WTC11 (cell line): ENCODE results near the gene TMEM116. TPM values are rescaled to one million over a fixed set of nuclear protein-coding genes. Genes with fewer than 3 reads are reported as not detected.
A peak's percentile ranks its signal among the peaks of the same experiment; 100 is the strongest.

ENCODE experiments used
- ATAC-seq: fragments of 200-7000 bp; cut with Tn5 transposase; 2 replicates; pipeline ENCODE4 v1.10.0; 2021; ENCODE audit warnings: mild to moderate bottlenecking, moderate library complexity
- CTCF ChIA-PET: fragments of 300-600 bp; sonication (Branson Sonifier 250); formaldehyde crosslinking; loops from one replicate; lab custom pipeline; 2021; ENCODE audit warnings: antibody characterized with exemption; lab: Charles Lee
- POLR2A ChIA-PET: fragments of 350-600 bp; sonication (Branson Sonifier 250); formaldehyde crosslinking; loops from one replicate; lab custom pipeline; 2021; ENCODE audit warnings: antibody characterized with exemption; lab: Charles Lee
- DNase-seq: peaks from one replicate; pipeline ENCODE4 v3.0.0; 2021; ENCODE audit warnings: low spot score
- H3K27ac Mint-ChIP-seq: 2 replicates; pipeline ENCODE4 v1.8.0; 2021; ENCODE audit warnings: mixed read lengths
- H3K27me3 Mint-ChIP-seq: 2 replicates; pipeline ENCODE4 v1.8.0; 2021; ENCODE audit warnings: low read depth, mild to moderate bottlenecking, moderate library complexity, mixed read lengths
- H3K36me3 Mint-ChIP-seq: 2 replicates; pipeline ENCODE4 v1.8.0; 2021; ENCODE audit warnings: mixed read lengths
- H3K4me1 Mint-ChIP-seq: 2 replicates; pipeline ENCODE4 v1.8.0; 2022; ENCODE audit warnings: mixed read lengths
- H3K4me3 Mint-ChIP-seq: 2 replicates; pipeline ENCODE4 v1.8.0; 2021; ENCODE audit warnings: mild to moderate bottlenecking, moderate library complexity, mixed read lengths
- H3K9me3 Mint-ChIP-seq: 2 replicates; pipeline ENCODE4 v1.8.0; 2021; ENCODE audit warnings: mixed read lengths
- ARID4B ChIP-seq: sonication (generic); formaldehyde crosslinking; IDR thresholded peaks from 2 replicates; pipeline ENCODE4 v1.8.0; 2023; ENCODE audit warnings: missing genetic modification reagents, mild to moderate bottlenecking, borderline replicate concordance
- ATF2 ChIP-seq: sonication (generic); formaldehyde crosslinking; IDR thresholded peaks from 2 replicates; pipeline ENCODE4 v1.8.1; 2022; ENCODE audit warnings: low read depth, missing genetic modification reagents, borderline replicate concordance
- CDX4 ChIP-seq: fragments of 250-450 bp; sonication (Bioruptor Pico); IDR thresholded peaks from 2 replicates; pipeline ENCODE4 v1.9.0; 2021; ENCODE audit warnings: moderate library complexity, mild to moderate bottlenecking, inconsistent platforms, borderline replicate concordance
- E2F4 ChIP-seq: sonication (generic); formaldehyde crosslinking; IDR thresholded peaks from 2 replicates; pipeline ENCODE4 v1.8.1; 2022; ENCODE audit warnings: low read depth, mild to moderate bottlenecking, moderate library complexity, missing genetic modification reagents, borderline replicate concordance
- E2F5 ChIP-seq: sonication (generic); formaldehyde crosslinking; IDR thresholded peaks from 2 replicates; pipeline ENCODE4 v1.8.1; 2022; ENCODE audit warnings: mild to moderate bottlenecking, moderate library complexity, missing genetic modification reagents
- FOXJ3 ChIP-seq: sonication (generic); formaldehyde crosslinking; IDR thresholded peaks from 2 replicates; pipeline ENCODE4 v1.9.0; 2021; ENCODE audit warnings: missing genetic modification reagents, mild to moderate bottlenecking, borderline replicate concordance
- KAT7 ChIP-seq: sonication (generic); formaldehyde crosslinking; IDR thresholded peaks from 2 replicates; pipeline ENCODE4 v1.8.1; 2023; ENCODE audit warnings: missing genetic modification reagents, mild to moderate bottlenecking, borderline replicate concordance
- MYBL2 ChIP-seq: sonication (generic); formaldehyde crosslinking; IDR thresholded peaks from 2 replicates; pipeline ENCODE4 v1.8.1; 2023; ENCODE audit warnings: mild to moderate bottlenecking, moderate library complexity, missing genetic modification reagents
- NFE2L1 ChIP-seq: sonication (generic); formaldehyde crosslinking; IDR thresholded peaks from 2 replicates; pipeline ENCODE4 v1.8.1; 2023; ENCODE audit warnings: missing genetic modification reagents
- NR3C1 ChIP-seq: sonication (generic); formaldehyde crosslinking; conservative IDR thresholded peaks from 2 replicates; pipeline ENCODE4 v1.8.1; 2023; ENCODE audit warnings: low read depth, mild to moderate bottlenecking, missing genetic modification reagents
- TP53 ChIP-seq: sonication (generic); formaldehyde crosslinking; IDR thresholded peaks from 2 replicates; pipeline ENCODE4 v1.8.1; 2023; ENCODE audit warnings: mild to moderate bottlenecking, missing genetic modification reagents
- ZNF281 ChIP-seq: sonication (generic); formaldehyde crosslinking; IDR thresholded peaks from 2 replicates; pipeline ENCODE4 v1.8.0; 2023; ENCODE audit warnings: mild to moderate bottlenecking, missing genetic modification reagents
- ZNF532 ChIP-seq: fragments of 250-450 bp; sonication (Bioruptor Pico); IDR thresholded peaks from 2 replicates; pipeline ENCODE4 v1.9.0; 2021; ENCODE audit warnings: mild to moderate bottlenecking, borderline replicate concordance
- total RNA-seq: library from RNA; stranded (reverse); gene quantifications from 3 replicates; pipeline ENCODE4 v1.2.3, GENCODE V29; 2021

The TMEM116 gene
- total RNA-seq, 1 experiment from 2014 or later, result 7.8 TPM

- DNase-seq, result no peak
- POLR2A ChIA-PET, result interaction anchor here (0.6 kb wide), 1 partner anchor 77 kb away, joined by 4 read pairs; no protein-coding TSS in a partner anchor
- peaks cover 33% of the 10 kb centered on the region for H3K36me3 Mint-ChIP-seq
- H3K27ac Mint-ChIP-seq, result peak overlapping the region; percentile 92
- H3K27me3 Mint-ChIP-seq, result no peaks in the 10 kb centered on the region
- no peak for TF ChIP-seq ATF2 (CRISPR knock-in tag)
- TF ChIP-seq ZNF281 (CRISPR knock-in tag), result no peak
- TF ChIP-seq E2F5 (CRISPR knock-in tag), result no peak
- TF ChIP-seq E2F4 (CRISPR knock-in tag), result no peak
- no peak for TF ChIP-seq NR3C1 (CRISPR knock-in tag)
- TF ChIP-seq CDX4, result no peak
- TF ChIP-seq, all 79 proteins: peak for 0
- no peak overlapping the region for H3K4me3 Mint-ChIP-seq
- peak; percentile 22 for ATAC-seq
- H3K9me3 Mint-ChIP-seq, result no peaks in the 10 kb centered on the region
- CTCF ChIA-PET, result no interaction called here
- H3K4me1 Mint-ChIP-seq, result peaks cover 11% of the 10 kb centered on the region
Measured at GRCh38 chr12:112025808-112026375, 12.9 kb upstream of the TMEM116 start.

GRCh38 chr12:112023759-112024396 lies 10.9 kb upstream of the TMEM116 start:
- Mint-ChIP-seq H3K27me3 (no peaks in the 10 kb centered on the region), H3K36me3 (peaks cover 25% of the 10 kb centered on the region), H3K4me1 (peaks cover 11% of the 10 kb centered on the region), H3K9me3 (no peaks in the 10 kb centered on the region), H3K27ac (no peak overlapping the region), H3K4me3 (no peak overlapping the region)
- POLR2A ChIA-PET, result interaction anchor here (3.3 kb wide), 1 partner anchor 11 kb away, joined by 21 read pairs; the partner anchor contains the start of genes ERP29 and TMEM116
- ATAC-seq (peak; percentile 70), DNase-seq (no peak)
- CTCF ChIA-PET, result interaction anchor here (1.1 to 1.7 kb wide), 2 partner anchors 10 to 79 kb away, joined by 3 to 11 read pairs; partner anchors contain the start of genes ERP29 and TMEM116
- no peak for TF ChIP-seq E2F5 (CRISPR knock-in tag)
- no peak for TF ChIP-seq MYBL2 (CRISPR knock-in tag)
- no peak; the same call in 1 of the 2 replicates for TF ChIP-seq ARID4B
- TF ChIP-seq KAT7 (CRISPR knock-in tag), result no peak
- TF ChIP-seq ZNF532 (CRISPR knock-in tag), result no peak
- TF ChIP-seq NFE2L1 (CRISPR knock-in tag), result no peak
- no peak for TF ChIP-seq FOXJ3 (CRISPR knock-in tag)
- TF ChIP-seq TP53 (CRISPR knock-in tag), result no peak
